ENCODE results near the gene RXRA.

The RXRA gene

GRCh38 chr9:134419000-134419683 lies 92.9 kb downstream of the RXRA start:
- no peak for DNase-seq (ENCODE audit: low read depth)

DNA sequence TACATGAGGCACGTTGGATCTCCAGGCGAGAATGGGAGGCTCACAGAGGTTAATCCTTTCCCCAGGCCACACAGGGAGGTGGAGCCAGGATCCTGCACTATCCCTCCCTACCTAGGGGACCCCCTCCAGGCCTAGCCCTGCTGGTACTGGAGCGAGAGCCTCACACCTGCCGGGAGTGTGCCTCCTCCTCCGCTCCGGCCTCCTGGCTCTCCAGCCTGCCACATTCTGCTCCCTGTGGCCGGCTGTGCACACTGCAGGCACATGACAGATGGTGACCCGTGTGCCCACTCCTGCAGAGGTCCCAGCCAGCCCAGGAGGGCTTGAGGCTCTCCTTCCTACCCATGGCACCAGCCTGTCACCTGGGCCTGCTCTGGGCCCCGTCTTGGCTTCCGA lies 93.4 kb downstream of the RXRA start:
- DNase-seq (ENCODE audit: low read depth), result no peak

GRCh38 chr9:134420281-134420845 lies 94.1 kb downstream of the RXRA start:
- DNase-seq (ENCODE audit: low read depth), result no peak

- no peak for DNase-seq (ENCODE audit: low read depth)
These were observed 94.7 kb downstream of the RXRA start for GRCh38 chr9:134420974-134421432.

- no peak for DNase-seq (ENCODE audit: low read depth)
These were observed 95.6 kb downstream of the RXRA start for GRCh38 chr9:134421888-134422287.

- DNase-seq (ENCODE audit: low read depth), result no peak
These were observed 96.2 kb downstream of the RXRA start for GRCh38 chr9:134422301-134423090.

DNA sequence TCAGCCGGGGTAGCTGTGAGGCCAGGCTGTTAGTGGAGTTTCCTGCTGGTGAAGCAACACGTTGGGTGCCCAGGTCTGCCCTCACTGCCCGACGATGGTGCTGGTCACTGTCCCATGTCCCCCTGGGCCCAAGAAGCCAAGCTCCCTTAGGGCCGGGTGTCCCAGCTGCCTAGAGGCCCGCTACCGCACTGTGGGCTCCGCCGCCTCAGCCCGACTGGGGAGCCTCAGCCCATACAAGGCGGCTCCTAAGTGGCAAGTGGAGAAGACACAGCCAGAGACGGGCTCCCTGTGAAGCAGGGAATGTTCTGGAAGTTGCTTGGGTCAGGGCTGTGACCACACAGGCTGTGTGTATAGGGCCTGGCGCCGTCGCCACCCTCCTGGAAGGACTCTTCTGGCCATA lies 96.9 kb downstream of the RXRA start:
- DNase-seq (ENCODE audit: low read depth), result no peak

- DNase-seq (ENCODE audit: low read depth), result no peak
These were observed 97.5 kb downstream of the RXRA start for GRCh38 chr9:134423749-134424148.

GRCh38 chr9:134424818-134425217 lies 98.6 kb downstream of the RXRA start:
- no peak for DNase-seq (ENCODE audit: low read depth)

- DNase-seq (ENCODE audit: low read depth), result no peak
These were observed 99.1 kb downstream of the RXRA start for GRCh38 chr9:134425401-134425800.

- no peak for DNase-seq (ENCODE audit: low read depth)
These were observed 99.6 kb downstream of the RXRA start for GRCh38 chr9:134425812-134426211.

DNA sequence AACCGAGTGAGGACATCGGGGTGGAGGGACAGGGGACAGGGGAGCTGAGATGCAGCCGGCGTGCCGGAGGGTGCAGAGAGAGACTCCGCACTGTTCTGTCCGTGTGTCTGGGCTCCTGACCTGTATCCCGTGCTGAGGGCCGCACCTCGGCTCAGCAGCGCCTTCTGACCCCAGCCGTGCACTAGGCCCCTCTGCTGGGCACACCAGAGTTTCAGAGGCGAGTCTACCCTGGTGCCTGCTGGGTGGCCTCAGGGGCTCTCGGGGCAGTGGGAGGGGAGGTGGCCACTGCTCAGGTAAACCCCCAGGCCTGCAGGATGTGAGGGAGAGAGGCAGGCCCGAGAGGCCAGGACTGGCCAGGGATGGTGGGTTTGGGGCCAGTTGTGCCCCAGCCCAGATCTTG lies 100.2 kb downstream of the RXRA start:
- DNase-seq (ENCODE audit: low read depth), result no peak

DNA sequence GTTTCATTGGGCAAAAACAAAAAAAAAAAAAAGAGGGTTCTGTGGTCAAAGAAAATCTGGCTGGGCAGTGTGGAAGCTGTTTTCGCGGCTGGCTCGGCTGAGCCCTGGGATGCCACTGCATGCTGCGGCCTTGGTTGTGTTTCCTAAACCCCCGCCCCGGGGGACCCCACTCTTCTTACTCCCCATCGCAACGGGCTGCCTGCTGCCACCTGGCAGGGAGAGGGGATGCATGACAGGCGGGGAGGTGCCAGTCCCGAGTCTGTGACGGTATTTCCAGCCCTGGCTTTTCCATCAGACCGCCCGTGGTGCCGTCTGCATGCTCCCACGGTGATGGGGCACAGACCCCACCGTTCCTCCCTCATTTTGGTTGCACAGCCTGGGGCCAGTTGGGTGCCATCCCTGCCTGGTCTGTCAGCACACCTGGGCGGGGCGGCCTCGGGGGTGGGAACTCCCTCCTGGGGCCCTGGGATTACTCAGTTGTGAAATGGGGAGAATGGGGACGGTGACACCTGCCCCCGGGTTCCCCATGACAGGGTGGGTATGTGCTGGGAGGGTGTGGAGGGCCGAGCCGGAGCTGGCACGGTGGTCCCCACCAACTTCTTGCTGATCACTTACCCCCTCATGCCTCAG lies 101.0 kb downstream of the RXRA start:
- no peak for DNase-seq (ENCODE audit: low read depth)

DNA sequence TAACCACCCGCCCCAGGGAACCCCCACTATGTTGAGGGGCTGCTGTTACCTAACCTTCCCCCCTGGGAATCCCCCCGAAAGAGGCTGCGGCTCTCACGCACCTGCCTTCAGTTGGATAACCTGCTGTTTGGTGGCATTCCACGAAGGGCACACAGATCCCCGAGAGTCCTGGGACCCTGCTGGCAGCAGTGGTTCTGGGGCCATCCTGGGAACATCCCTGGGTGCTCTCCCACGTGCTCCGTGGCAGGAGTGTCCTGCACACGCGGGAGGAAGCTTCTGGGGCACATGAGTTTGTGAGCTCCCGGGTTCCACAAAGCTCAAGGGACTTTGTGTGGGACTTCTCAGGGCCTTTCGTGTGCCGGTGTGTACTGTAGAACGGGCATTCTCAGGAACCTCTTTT lies 102.3 kb downstream of the RXRA start:
- DNase-seq (ENCODE audit: low read depth), result no peak

DNA sequence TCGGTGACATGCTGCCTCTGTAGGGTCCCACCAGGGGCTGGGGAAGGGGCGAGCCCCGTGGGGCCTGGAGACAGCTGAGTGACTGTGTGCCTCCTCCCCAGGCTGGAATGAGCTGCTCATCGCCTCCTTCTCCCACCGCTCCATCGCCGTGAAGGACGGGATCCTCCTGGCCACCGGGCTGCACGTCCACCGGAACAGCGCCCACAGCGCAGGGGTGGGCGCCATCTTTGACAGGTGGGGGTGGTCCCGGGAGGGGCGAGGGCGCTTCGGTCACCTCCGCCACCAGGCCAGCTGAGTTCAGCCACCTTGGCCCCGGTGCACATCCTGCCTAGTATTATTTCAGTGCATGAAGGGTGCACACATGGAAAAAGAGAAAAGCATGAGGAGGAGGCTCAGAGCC lies 102.8 kb downstream of the RXRA start:
- no peak for DNase-seq (ENCODE audit: low read depth)

DNA sequence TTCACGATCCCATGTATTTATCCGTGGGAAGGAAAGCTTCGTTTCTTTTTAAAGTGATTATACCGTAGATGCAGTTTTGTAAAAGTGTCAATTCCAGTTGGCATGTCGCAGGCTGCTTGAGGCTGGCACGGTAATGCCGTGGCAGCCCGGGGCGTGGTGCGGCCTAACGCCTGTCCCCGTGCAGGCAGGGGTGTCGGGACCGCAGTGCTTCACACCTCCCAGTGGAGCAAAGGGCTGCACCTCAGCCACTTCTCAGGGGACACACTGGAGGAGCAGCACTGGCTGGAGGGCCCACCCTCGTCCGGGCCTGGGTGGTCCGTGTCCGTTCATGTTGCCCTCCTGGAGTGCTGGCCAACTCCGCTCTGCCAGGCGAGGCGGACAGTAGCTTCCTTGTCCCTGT lies 103.2 kb downstream of the RXRA start:
- no peak for DNase-seq (ENCODE audit: low read depth)

- DNase-seq (ENCODE audit: low read depth), result no peak
These were observed 104.8 kb downstream of the RXRA start for GRCh38 chr9:134431095-134431494.

DNA sequence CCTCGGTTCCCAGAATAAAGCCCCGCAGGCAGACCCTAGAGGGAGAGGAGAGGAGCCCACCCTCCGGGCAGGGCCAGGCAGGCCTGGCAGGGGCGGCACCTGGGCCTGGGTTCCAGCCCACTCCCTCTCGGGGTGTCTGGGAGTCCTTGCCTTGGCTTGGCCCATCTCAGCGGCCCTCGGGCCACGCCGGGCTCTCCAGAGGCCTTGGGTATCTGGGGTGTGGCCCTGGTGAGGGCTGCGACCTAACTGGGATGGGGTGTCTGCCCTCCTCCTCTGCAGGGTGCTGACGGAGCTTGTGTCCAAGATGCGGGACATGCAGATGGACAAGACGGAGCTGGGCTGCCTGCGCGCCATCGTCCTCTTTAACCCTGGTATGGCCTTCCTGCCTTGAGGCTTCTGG lies 105.4 kb downstream of the RXRA start:
- DNase-seq (ENCODE audit: low read depth), result no peak

- DNase-seq (ENCODE audit: low read depth), result no peak
These were observed 106.2 kb downstream of the RXRA start for GRCh38 chr9:134432471-134432870.

DNA sequence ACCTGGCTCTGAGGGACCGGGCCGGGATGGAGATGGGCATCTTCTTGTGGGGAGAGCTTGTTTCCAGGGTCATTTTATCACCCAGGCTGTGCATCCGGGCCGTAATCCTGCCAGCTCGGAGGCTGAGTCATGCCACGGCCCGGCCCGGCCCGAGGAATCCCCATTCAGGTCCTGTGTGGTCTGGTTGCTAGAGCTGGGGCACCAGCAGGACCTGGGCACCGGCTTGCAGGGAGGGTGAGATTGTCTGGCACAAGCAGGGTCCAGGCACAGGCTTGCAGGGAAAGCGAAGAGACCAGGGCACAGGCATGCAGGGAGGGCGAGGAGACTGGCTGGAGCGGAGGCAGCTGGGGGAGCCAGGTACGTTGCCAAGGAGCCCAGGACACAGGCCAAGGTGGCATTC lies 106.8 kb downstream of the RXRA start:
- no peak for DNase-seq (ENCODE audit: low read depth)

DNA sequence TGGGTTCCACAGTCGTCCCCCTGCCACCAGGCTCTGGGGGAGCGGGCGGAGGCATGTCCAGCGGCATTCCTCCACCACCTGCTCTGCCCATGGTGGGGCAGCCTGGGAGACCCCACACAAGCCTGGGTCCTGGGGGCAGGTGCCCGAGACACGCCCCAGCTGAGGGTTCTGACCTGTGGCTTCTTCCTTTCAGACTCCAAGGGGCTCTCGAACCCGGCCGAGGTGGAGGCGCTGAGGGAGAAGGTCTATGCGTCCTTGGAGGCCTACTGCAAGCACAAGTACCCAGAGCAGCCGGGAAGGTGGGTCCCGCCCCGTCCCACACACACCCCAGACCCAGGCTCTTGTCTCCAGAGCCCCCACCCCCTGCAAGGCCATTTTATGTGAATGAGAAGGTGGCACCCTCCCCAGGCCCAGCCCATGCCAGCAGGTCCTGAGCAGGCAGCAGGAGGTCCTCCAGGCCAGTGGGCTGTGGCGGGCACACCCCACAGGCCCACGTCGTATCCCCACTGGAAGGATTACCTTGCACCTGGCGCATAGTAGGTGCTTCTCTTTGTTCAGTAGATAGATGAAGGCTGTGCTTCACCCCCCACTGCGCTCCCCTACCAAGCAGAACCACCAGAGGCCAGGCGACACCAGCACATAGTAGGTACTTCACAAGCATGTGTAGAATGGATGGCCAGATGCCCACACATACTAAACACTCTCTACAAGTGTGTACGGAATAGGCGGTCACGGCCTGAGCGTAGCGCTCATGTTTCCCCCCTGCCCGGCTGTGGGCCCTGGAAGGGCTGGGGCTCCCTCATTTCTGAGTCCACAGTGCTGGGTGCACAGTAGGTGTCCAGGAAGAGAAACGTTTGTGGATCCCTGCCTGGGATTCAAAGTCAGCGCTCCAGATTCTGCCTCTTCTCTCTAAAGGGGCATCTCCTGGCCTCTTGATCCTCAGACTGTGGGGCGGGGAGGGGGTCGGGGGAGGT lies 107.9 kb downstream of the RXRA start:
- DNase-seq (ENCODE audit: low read depth), result no peak

Measured in stimulated activated CD8-positive, alpha-beta memory T cell treated with anti-CD3 and anti-CD28 coated beads, Interleukin-12 subunit alpha, Interleukin-12 subunit beta, amount 100 ng/mL, for 4 hours (primary cell).